ENCODE results near the gene KCTD16. TPM values are rescaled to one million over a fixed set of nuclear protein-coding genes. Genes with fewer than 3 reads are reported as not detected.

The KCTD16 gene
- polyA plus RNA-seq, 1 of the 3 experiments (the other 2 are of a cell fraction), result 0.03 TPM

GRCh38 chr5:144395704-144396103 is 225.0 kb downstream of the KCTD16 start:
- no peak for TF ChIP-seq RFX5 (IDR thresholded peaks at IDR 0.05; ENCODE audit: low read length)
- H3K9me3 ChIP-seq, result no peaks in the 10 kb centered on the region
- H3K79me2 ChIP-seq (ENCODE audit: insufficient read depth), result no peaks in the 10 kb centered on the region
- H3K36me3 ChIP-seq (replicated peaks in 1 of 2; ENCODE audit: control insufficient read depth in 1 of 2, insufficient read depth in 2 of 2, low read length in 1 of 2), result no peaks in the 10 kb centered on the region
- H3K27me3 ChIP-seq (ENCODE audit: insufficient read depth), result no peaks in the 10 kb centered on the region
- ChIA-PET CTCF (no interaction called here), POLR2A (no interaction called here)
- no peak overlapping the region for H3K27ac ChIP-seq (ENCODE audit: low read depth in 2 of 2, low read length in 1 of 2)
- 56% methylated on average over 1 of the region's 1 CpG for WGBS (ENCODE audit: low lambda C conversion rate)
- H2AFZ ChIP-seq (ENCODE audit: low read depth), result no peak overlapping the region
- no peak overlapping the region for H3K9ac ChIP-seq
- H3K4me3 ChIP-seq (ENCODE audit: low read depth in 2 of 2, low read length in 1 of 2), result no peak overlapping the region
- peaks cover 0 to 3% of the 10 kb centered on the region in 2 experiments; a peak in 1 of 4 replicates for H3K4me1 ChIP-seq (ENCODE audit: control insufficient read depth in 1 of 2, insufficient read depth in 2 of 2, low read depth in 1 of 2, low read length in 1 of 2)
- no peak overlapping the region for H3K4me2 ChIP-seq
- H3F3A ChIP-seq (replicated peaks; ENCODE audit: insufficient read depth), result no peaks in the 10 kb centered on the region
- H3K9me2 ChIP-seq, result no peaks in the 10 kb centered on the region
- DNase-seq, result no peak
- no peaks in the 10 kb centered on the region for H4K20me1 ChIP-seq (ENCODE audit: insufficient read depth)

DNA sequence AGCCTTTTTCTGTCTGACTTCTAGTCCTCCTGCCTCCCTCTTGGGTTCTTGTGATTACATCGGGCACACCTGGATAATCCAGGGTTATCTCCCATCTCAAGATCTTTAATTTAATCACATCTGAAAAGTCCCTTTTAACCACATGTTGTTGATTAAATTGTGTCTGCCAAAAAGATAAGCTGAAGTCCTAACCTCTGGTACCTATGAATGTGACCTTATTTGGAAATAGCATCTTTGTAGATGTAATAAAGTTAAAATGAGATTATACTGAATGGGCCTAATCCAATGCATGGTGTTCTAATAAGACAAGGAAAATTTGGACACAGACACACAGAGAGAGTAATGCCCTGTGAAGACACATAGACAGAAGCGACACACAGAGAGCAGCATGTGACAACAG is 232.4 kb downstream of the KCTD16 start:
- no peaks in the 10 kb centered on the region for H3F3A ChIP-seq (replicated peaks; ENCODE audit: insufficient read depth)
- no peaks in the 10 kb centered on the region for H3K9me2 ChIP-seq
- H3K4me2 ChIP-seq, result no peak overlapping the region
- H3K27me3 ChIP-seq (ENCODE audit: insufficient read depth), result no peaks in the 10 kb centered on the region
- ChIA-PET CTCF (interaction anchor here (1.0 to 1.1 kb wide), 2 partner anchors 19 to 199 kb away, joined by 3 read pairs; no protein-coding TSS in a partner anchor), POLR2A (no interaction called here)
- H3K4me1 ChIP-seq (ENCODE audit: control insufficient read depth in 1 of 2, insufficient read depth in 2 of 2, low read depth in 1 of 2, low read length in 1 of 2), result peaks cover 0 to 12% of the 10 kb centered on the region in 2 experiments; a peak in 1 of 4 replicates
- H3K9ac ChIP-seq, result no peak overlapping the region
- H3K36me3 ChIP-seq (replicated peaks in 1 of 2; ENCODE audit: control insufficient read depth in 1 of 2, insufficient read depth in 2 of 2, low read length in 1 of 2), result no peaks in the 10 kb centered on the region
- WGBS (ENCODE audit: low lambda C conversion rate), result 38% methylated on average over 2 of the region's 2 CpGs
- no peak overlapping the region for H2AFZ ChIP-seq (ENCODE audit: low read depth)
- no peaks in the 10 kb centered on the region for H3K9me3 ChIP-seq
- no peak overlapping the region for H3K4me3 ChIP-seq (ENCODE audit: low read depth in 2 of 2, low read length in 1 of 2)
- peak overlapping the region in 1 of 2 experiments; percentile 50; a peak in 2 of 4 replicates for H3K27ac ChIP-seq (ENCODE audit: low read depth in 2 of 2, low read length in 1 of 2)
- no peaks in the 10 kb centered on the region for H3K79me2 ChIP-seq (ENCODE audit: insufficient read depth)
- no peaks in the 10 kb centered on the region for H4K20me1 ChIP-seq (ENCODE audit: insufficient read depth)
- DNase-seq, result no peak
- TF ChIP-seq JUND (IDR thresholded peaks at IDR 0.05) (no peak), NRF1 (IDR thresholded peaks at IDR 0.05; ENCODE audit: low read depth, low read length) (no peak), CHD2 (IDR thresholded peaks at IDR 0.05; ENCODE audit: low read length, partially characterized antibody) (peak; percentile 56), RCOR1 (IDR thresholded peaks at IDR 0.05; ENCODE audit: low read length) (peak; percentile 48; the same call in 1 of the 2 replicates), GATA2 (CRISPR knock-in tag; IDR thresholded peaks at IDR 0.05) (peak; percentile 86), GABPA (IDR thresholded peaks at IDR 0.05; ENCODE audit: low read depth) (no peak), EP300 (IDR thresholded peaks at IDR 0.05; ENCODE audit: borderline replicate concordance in 1 of 2, low read depth in 1 of 2, low read length in 1 of 2) (peak in 1 of 2 experiments; percentile 78; a peak in 1 of 4 replicates)

- POLR2A ChIA-PET, result no interaction called here
- no peaks in the 10 kb centered on the region for H3F3A ChIP-seq (replicated peaks; ENCODE audit: insufficient read depth)
- H3K4me2 ChIP-seq, result no peak overlapping the region
- no peaks in the 10 kb centered on the region for H3K36me3 ChIP-seq (replicated peaks in 1 of 2; ENCODE audit: control insufficient read depth in 1 of 2, insufficient read depth in 2 of 2, low read length in 1 of 2)
- peak overlapping the region in 1 of 2 experiments; percentile 60; a peak in 2 of 4 replicates for H3K27ac ChIP-seq (ENCODE audit: low read depth in 2 of 2, low read length in 1 of 2)
- no peak overlapping the region for H3K4me3 ChIP-seq (ENCODE audit: low read depth in 2 of 2, low read length in 1 of 2)
- H3K4me1 ChIP-seq (ENCODE audit: control insufficient read depth in 1 of 2, insufficient read depth in 2 of 2, low read depth in 1 of 2, low read length in 1 of 2), result peaks cover 0 to 12% of the 10 kb centered on the region in 2 experiments; a peak in 1 of 4 replicates
- H3K9me2 ChIP-seq, result no peaks in the 10 kb centered on the region
- no peak for DNase-seq
- H3K9me3 ChIP-seq, result no peaks in the 10 kb centered on the region
- H3K27me3 ChIP-seq (ENCODE audit: insufficient read depth), result no peaks in the 10 kb centered on the region
- no peak overlapping the region for H3K9ac ChIP-seq
- WGBS (ENCODE audit: low lambda C conversion rate), result 63% methylated on average over 4 of the region's 4 CpGs
- no peaks in the 10 kb centered on the region for H4K20me1 ChIP-seq (ENCODE audit: insufficient read depth)
- TF ChIP-seq GATA2 (CRISPR knock-in tag; IDR thresholded peaks at IDR 0.05) (no peak), RAD21 (IDR thresholded peaks at IDR 0.05; ENCODE audit: low read length) (peak; percentile 22)
- H2AFZ ChIP-seq (ENCODE audit: low read depth), result no peak overlapping the region
- CTCF ChIA-PET, result interaction anchor here (1.0 to 1.3 kb wide), 3 partner anchors 20 to 200 kb away, joined by 3 read pairs; no protein-coding TSS in a partner anchor
- H3K79me2 ChIP-seq (ENCODE audit: insufficient read depth), result no peaks in the 10 kb centered on the region
Observed at GRCh38 chr5:144403817-144404420, 233.2 kb downstream of the KCTD16 start.

Measured in SK-N-SH (cell line).